Breast epithelium (tissue), 4 donors: Measurements from ENCODE around the gene AGTR1. TPM values are rescaled to one million over a fixed set of nuclear protein-coding genes. Genes with fewer than 3 reads are reported as not detected.

Experiments used
- DNase-seq, 2 donors: peaks; one replicate each; pipeline ENCODE4 v3.0.0-alpha.2; 2019; ENCODE audit warnings: low spot score in 2 of 2
- H3K27ac ChIP-seq, 2 donors: fragments of 200-600 bp; sonication (generic) in 1 of 2; one replicate each; pipeline ENCODE4 v1.5.1; 2016 to 2019; ENCODE audit warnings: mild to moderate bottlenecking in 1 of 2
- H3K27me3 ChIP-seq, 2 donors: fragments of 200-600 bp; sonication (generic) in 1 of 2; one replicate each; pipeline versions ENCODE4 v1.5.1 to v1.6.0; 2017 to 2019; ENCODE audit warnings: control low read depth in 1 of 2, mild to moderate bottlenecking in 1 of 2
- H3K36me3 ChIP-seq: fragments of 200-600 bp; one replicate; pipeline ENCODE4 v1.5.1; 2019
- H3K4me1 ChIP-seq, 2 donors: fragments of 200-600 bp; sonication (generic); one replicate each; pipeline ENCODE4 v1.5.1; 2016 to 2019; ENCODE audit warnings: control low read depth in 1 of 2
- H3K4me3 ChIP-seq, 3 donors: fragments of 200-600 bp; sonication (generic); 1 replicate in 2 of 3; 2 replicates in 1 of 3; pipeline ENCODE4 v1.5.1; 2016 to 2019; ENCODE audit warnings: mild to moderate bottlenecking in 3 of 3, moderate library complexity in 2 of 3
- H3K9me3 ChIP-seq, 2 donors: fragments of 200-600 bp; sonication (generic) in 1 of 2; one replicate each; pipeline ENCODE4 v1.5.1; 2016 to 2019; ENCODE audit warnings: control low read depth in 1 of 2
- CTCF ChIP-seq, 3 donors: fragments of 450-650 bp; IDR thresholded peaks; one replicate each; pipeline ENCODE4 v1.5.1; 2016 to 2017; ENCODE audit warnings: antibody characterized with exemption in 3 of 3, mild to moderate bottlenecking in 3 of 3, moderate library complexity in 3 of 3
- POLR2A ChIP-seq: fragments of 450-650 bp; IDR thresholded peaks from one replicate; pipeline ENCODE4 v1.6.1; 2016; ENCODE audit warnings: antibody characterized with exemption, mild to moderate bottlenecking, moderate library complexity
- POLR2AphosphoS5 ChIP-seq, 3 donors: sonication (generic); formaldehyde crosslinking; IDR thresholded peaks; one replicate each; pipeline ENCODE4 v1.6.1; 2017; ENCODE audit warnings: antibody characterized with exemption in 3 of 3
- intact Hi-C: fragments of 100-400 bp; cut with DNase I; formaldehyde crosslinking; loops from one replicate; pipeline ENCODE4 v1.15.1; 2023; ENCODE audit warnings: low total_unique reads
- total RNA-seq, 3 donors: library from RNA; depleted of rRNA; stranded (reverse); fragments of >200 nt; gene quantifications; one replicate each; pipeline ENCODE4 v1.1.0, GENCODE V29; 2016

Gene AGTR1
- total RNA-seq, 3 donors from 2014 or later = 17.3 to 77.9 (median 20.3) TPM

- Histone ChIP-seq H3K36me3 (no peaks in the 10 kb centered on the region), H3K4me3 (no peak overlapping the region), H3K9me3 (no peaks in the 10 kb centered on the region), H3K4me1 (no peaks in the 10 kb centered on the region), H3K27ac (no peak overlapping the region), H3K27me3 (no peaks in the 10 kb centered on the region)
- intact Hi-C loops = no loop called here
- no peak for DNase-seq
- TF ChIP-seq CTCF (IDR thresholded peaks at IDR 0.05) (peak in 2 of 3 donors; percentile 20 to 25), POLR2A (no peak)
These were observed 21.5 kb downstream of the AGTR1 start for GRCh38 chr3:148718982-148719862.

GRCh38 chr3:148720873-148721272, 23.2 kb downstream of the AGTR1 start:
- no peaks in the 10 kb centered on the region for H3K36me3 ChIP-seq
- no peak overlapping the region for H3K27ac ChIP-seq
- TF ChIP-seq POLR2A (no peak), CTCF (IDR thresholded peaks at IDR 0.05) (no peak), POLR2AphosphoS5 (IDR thresholded peaks at IDR 0.05) (no peak)
- no peaks in the 10 kb centered on the region for H3K4me1 ChIP-seq
- DNase-seq = no peak
- H3K4me3 ChIP-seq = no peak overlapping the region
- intact Hi-C loops = no loop called here
- no peaks in the 10 kb centered on the region for H3K9me3 ChIP-seq
- no peaks in the 10 kb centered on the region for H3K27me3 ChIP-seq

- no peak overlapping the region for H3K4me3 ChIP-seq
- no peaks in the 10 kb centered on the region for H3K4me1 ChIP-seq
- H3K36me3 ChIP-seq = no peaks in the 10 kb centered on the region
- H3K27ac ChIP-seq = no peak overlapping the region
- TF ChIP-seq CTCF (IDR thresholded peaks at IDR 0.05) (no peak), POLR2A (no peak), POLR2AphosphoS5 (IDR thresholded peaks at IDR 0.05) (no peak)
- DNase-seq = no peak
- H3K27me3 ChIP-seq = no peaks in the 10 kb centered on the region
- no peaks in the 10 kb centered on the region for H3K9me3 ChIP-seq
- intact Hi-C loops = no loop called here
These were observed 25.9 kb downstream of the AGTR1 start for GRCh38 chr3:148723631-148724030.

- TF ChIP-seq POLR2A (no peak), CTCF (IDR thresholded peaks at IDR 0.05) (peak; percentile 13 to 38 (median 35)), POLR2AphosphoS5 (IDR thresholded peaks at IDR 0.05) (no peak)
- DNase-seq = peak in 1 of 2 donors; percentile 19
- no peak overlapping the region for H3K27ac ChIP-seq
- intact Hi-C loops = no loop called here
- no peaks in the 10 kb centered on the region for H3K36me3 ChIP-seq
- H3K9me3 ChIP-seq = no peaks in the 10 kb centered on the region
- H3K4me1 ChIP-seq = no peaks in the 10 kb centered on the region
- H3K27me3 ChIP-seq = no peaks in the 10 kb centered on the region
- no peak overlapping the region for H3K4me3 ChIP-seq
These were observed 29.5 kb downstream of the AGTR1 start for GRCh38 chr3:148727231-148727630.

GRCh38 chr3:148728753-148729152, 31.1 kb downstream of the AGTR1 start:
- no peaks in the 10 kb centered on the region for H3K27me3 ChIP-seq
- intact Hi-C loops = no loop called here
- no peaks in the 10 kb centered on the region for H3K4me1 ChIP-seq
- DNase-seq = no peak
- TF ChIP-seq CTCF (IDR thresholded peaks at IDR 0.05) (no peak), POLR2A (no peak), POLR2AphosphoS5 (IDR thresholded peaks at IDR 0.05) (no peak)
- no peaks in the 10 kb centered on the region for H3K9me3 ChIP-seq
- no peak overlapping the region for H3K27ac ChIP-seq
- no peaks in the 10 kb centered on the region for H3K36me3 ChIP-seq
- no peak overlapping the region for H3K4me3 ChIP-seq
